GM13977 (cell line): Measurements from ENCODE around the gene PKP4.

ENCODE experiments used
- DNase-seq: peaks from one replicate; pipeline ENCODE4 v3.0.0; 2012; ENCODE audit warnings: low spot score
- in situ Hi-C: fragments of 300-500 bp; cut with MboI; formaldehyde crosslinking; loops from one replicate; pipeline ENCODE4 v1.12.0; 2022; ENCODE audit warnings: low sequenced_read_pairs, low pct_unique_long_range_greater_than_20kb, mixed read lengths, inconsistent platforms; ENCODE audit not compliant: unreplicated experiment
- TF ChIP-seq, protein P1 (sequence below): IDR thresholded peaks from 2 replicates; pipeline ENCODE4 v1.5.1; 2012; ENCODE audit warnings: mild to moderate bottlenecking, control low read depth; ENCODE audit not compliant: insufficient read depth; ENCODE audit errors: extremely low read depth, missing control alignments

The PKP4 gene

DNA sequence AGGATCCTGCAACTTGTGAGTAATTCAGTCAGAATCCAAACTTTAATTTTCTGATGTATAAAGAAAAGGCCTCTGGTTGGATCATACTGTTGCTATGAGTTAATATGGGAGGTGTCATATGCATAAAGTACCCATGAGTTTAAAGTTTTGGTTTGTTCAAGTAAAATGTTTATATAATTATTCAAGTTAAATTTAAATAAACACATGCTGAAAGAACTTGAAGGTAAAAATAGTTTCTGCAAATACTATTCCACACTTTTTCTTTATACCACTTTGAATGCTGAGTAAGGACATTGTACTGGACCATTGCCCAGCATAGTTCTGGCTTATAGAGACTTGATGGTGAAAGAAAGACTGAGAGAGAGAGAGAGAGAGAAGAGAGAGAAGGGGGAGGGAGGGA, 30.7 kb downstream of the PKP4 start:
- TF ChIP-seq, protein P1, sequence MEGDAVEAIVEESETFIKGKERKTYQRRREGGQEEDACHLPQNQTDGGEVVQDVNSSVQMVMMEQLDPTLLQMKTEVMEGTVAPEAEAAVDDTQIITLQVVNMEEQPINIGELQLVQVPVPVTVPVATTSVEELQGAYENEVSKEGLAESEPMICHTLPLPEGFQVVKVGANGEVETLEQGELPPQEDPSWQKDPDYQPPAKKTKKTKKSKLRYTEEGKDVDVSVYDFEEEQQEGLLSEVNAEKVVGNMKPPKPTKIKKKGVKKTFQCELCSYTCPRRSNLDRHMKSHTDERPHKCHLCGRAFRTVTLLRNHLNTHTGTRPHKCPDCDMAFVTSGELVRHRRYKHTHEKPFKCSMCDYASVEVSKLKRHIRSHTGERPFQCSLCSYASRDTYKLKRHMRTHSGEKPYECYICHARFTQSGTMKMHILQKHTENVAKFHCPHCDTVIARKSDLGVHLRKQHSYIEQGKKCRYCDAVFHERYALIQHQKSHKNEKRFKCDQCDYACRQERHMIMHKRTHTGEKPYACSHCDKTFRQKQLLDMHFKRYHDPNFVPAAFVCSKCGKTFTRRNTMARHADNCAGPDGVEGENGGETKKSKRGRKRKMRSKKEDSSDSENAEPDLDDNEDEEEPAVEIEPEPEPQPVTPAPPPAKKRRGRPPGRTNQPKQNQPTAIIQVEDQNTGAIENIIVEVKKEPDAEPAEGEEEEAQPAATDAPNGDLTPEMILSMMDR: no peak
- DNase-seq: no peak
- in situ Hi-C loops: no loop called here

DNA sequence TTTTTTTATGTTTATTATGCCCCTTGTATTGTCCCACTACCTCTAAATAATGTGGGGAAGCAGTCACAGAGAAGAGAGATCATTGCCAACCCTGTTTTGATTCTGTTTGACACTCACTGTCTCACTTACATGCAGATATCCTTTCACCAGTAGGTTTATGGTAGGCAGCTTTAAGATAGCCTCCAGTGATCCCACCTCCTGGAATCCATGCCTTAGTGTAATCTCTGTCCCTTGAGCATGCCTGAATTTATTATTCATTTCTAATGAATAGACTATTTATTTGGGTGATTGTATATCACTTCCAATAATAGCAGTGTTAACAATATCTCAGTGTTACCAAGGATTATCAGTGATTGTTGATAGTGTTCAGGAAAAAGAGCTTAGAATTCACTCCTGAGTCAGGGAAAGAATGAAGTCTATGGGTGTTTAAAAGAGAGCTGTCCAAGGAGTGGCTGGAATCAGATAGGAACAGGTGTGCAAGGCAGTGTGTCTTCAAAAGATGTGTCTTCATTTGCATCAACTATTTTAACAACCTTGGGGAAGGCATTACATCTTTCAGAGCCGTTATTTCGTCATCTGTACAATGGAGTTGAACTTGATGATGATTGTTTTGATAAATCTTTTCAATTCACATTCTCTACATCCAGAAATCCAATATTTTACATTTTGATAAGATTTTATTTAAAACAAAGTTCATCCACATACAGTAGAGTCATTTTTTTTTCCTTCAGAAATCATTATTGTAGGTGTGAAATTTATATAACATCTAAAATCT, 31.9 kb downstream of the PKP4 start:
- no peak for DNase-seq
- in situ Hi-C loops: no loop called here

GRCh38 chr2:158489366-158490112, 32.8 kb downstream of the PKP4 start:
- no peak for DNase-seq
- in situ Hi-C loops: no loop called here
- TF ChIP-seq, protein P1: no peak

More for the DNA sequence above, 31.9 kb downstream of the PKP4 start:
- TF ChIP-seq, protein P1: no peak

- in situ Hi-C loops: no loop called here
- DNase-seq: no peak
- TF ChIP-seq, protein P1: no peak
These were observed 34.3 kb downstream of the PKP4 start for GRCh38 chr2:158491072-158491471.

- in situ Hi-C loops: no loop called here
- TF ChIP-seq, protein P1: no peak
- no peak for DNase-seq
These were observed 36.7 kb downstream of the PKP4 start for GRCh38 chr2:158493458-158493857.

DNA sequence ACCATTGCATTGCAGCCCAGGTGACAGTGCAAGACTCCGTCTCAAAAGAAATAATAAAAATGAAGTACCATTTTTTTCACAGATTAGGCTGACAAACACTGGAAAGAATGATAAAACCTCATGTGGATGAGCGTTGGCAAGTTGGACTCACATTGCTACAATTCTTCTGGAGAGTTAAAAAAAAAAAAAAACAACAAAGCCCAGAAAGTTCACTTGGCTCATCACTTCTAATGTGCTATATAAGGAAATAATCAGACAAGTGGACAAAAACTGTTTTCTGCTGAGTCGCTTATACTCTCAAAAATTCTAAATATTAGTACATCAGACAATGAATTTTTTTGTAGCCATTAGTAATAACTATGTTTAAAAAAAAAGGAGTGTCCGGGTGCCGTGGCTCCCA, 38.4 kb downstream of the PKP4 start:
- TF ChIP-seq, protein P1: no peak
- in situ Hi-C loops: no loop called here
- no peak for DNase-seq
